K562 (cell line): ENCODE data around the gene THBS1.

ENCODE experiments used
- HIVEP1 ChIP-seq: fragments of 250-450 bp; sonication (Bioruptor Pico); IDR thresholded peaks from 2 replicates; pipeline ENCODE4 v1.4.0; 2020; ENCODE audit warnings: mild to moderate bottlenecking
- NR2C1 ChIP-seq, 2 experiments: fragments of 450-650 bp; IDR thresholded peaks; 2 replicates each; pipeline ENCODE4 v1.6.1; 2017; ENCODE audit warnings: mild to moderate bottlenecking in 2 of 2, antibody characterized with exemption in 1 of 2, inconsistent platforms in 1 of 2, missing compliant biosample characterization in 1 of 2, missing genetic modification characterization in 1 of 2
- POLR2A ChIP-seq: fragments of 450-650 bp; conservative IDR thresholded peaks from 2 replicates; pipeline ENCODE4 v1.6.1; 2016
- ZNF76 ChIP-seq: fragments of 250-450 bp; sonication (Bioruptor Pico); IDR thresholded peaks from 2 replicates; pipeline ENCODE4 v1.4.0; 2020; ENCODE audit warnings: mild to moderate bottlenecking, moderate library complexity, borderline replicate concordance
- TF ChIP-seq, protein P1 (sequence below): fragments of 450-650 bp; IDR thresholded peaks from 2 replicates; pipeline ENCODE4 v1.6.1; 2018; ENCODE audit not compliant: partially characterized antibody

DNA sequence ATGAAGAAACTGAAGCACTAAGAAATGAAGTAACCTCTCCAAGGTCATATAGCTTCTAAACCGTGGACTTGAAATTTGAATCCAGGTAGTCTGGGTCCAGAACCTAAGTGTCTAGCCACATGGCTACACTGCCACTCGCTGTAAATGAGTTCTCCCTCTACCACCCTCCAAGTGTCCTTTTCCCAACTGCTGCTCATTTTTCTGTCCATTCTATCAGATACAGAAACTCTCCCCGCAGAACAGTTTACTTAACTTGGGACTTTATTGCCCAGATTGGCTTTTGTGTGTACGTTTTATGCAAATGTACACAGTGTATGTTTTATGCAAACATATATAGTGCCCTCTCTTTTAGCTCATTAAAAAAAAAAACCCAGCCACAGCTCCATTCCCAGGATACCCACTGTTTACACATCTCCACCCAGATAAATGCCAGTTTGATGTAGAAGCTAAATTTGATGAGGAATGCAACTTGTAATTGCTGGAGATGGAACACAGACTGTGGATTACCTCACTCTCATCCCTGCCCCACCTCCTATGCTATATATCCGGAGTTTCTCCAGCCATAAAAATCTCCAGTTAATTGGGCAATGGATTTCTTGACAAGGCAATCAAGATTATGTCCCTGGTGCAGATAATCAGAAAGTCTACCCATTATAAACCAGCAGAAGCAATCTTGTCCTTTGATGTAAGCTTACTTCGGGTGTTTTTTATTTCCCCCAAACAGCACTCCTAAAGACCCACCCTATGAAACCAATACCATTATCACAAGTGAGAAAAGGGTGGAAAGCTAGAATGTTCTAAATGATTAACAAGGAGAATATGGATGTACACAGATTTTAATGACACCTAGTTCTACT is 42.0 kb downstream of the THBS1 start:
- TF ChIP-seq, protein P1, sequence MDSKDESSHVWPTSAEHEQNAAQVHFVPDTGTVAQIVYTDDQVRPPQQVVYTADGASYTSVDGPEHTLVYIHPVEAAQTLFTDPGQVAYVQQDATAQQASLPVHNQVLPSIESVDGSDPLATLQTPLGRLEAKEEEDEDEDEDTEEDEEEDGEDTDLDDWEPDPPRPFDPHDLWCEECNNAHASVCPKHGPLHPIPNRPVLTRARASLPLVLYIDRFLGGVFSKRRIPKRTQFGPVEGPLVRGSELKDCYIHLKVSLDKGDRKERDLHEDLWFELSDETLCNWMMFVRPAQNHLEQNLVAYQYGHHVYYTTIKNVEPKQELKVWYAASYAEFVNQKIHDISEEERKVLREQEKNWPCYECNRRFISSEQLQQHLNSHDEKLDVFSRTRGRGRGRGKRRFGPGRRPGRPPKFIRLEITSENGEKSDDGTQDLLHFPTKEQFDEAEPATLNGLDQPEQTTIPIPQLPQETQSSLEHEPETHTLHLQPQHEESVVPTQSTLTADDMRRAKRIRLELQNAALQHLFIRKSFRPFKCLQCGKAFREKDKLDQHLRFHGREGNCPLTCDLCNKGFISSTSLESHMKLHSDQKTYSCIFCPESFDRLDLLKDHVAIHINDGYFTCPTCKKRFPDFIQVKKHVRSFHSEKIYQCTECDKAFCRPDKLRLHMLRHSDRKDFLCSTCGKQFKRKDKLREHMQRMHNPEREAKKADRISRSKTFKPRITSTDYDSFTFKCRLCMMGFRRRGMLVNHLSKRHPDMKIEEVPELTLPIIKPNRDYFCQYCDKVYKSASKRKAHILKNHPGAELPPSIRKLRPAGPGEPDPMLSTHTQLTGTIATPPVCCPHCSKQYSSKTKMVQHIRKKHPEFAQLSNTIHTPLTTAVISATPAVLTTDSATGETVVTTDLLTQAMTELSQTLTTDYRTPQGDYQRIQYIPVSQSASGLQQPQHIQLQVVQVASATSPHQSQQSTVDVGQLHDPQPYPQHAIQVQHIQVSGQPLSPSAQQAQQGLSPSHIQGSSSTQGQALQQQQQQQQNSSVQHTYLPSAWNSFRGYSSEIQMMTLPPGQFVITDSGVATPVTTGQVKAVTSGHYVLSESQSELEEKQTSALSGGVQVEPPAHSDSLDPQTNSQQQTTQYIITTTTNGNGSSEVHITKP, result no peak
- TF ChIP-seq HIVEP1 (CRISPR knock-in tag) (no peak), POLR2A (no peak), ZNF76 (CRISPR knock-in tag) (no peak), NR2C1 (IDR thresholded peaks at IDR 0.05) (no peak), NR2C1 (tag; IDR thresholded peaks at IDR 0.05) (no peak)
